Dedifferentiated amniotic fluid mesenchymal stem cell (primary cell): ENCODE data around the gene SIGMAR1.
A peak's percentile ranks its signal among the peaks of the same experiment; 100 is the strongest.
"Not testable (repeated sequence)": the region's sequence is repeated elsewhere in the genome, so short reads cannot be mapped to it uniquely, and the experiment has no call there.

Source experiments
- DNase-seq: peaks from one replicate; pipeline ENCODE4 v3.0.0-alpha.2; 2016; ENCODE audit errors: extremely low spot score

Gene SIGMAR1

GRCh38 chr9:34654323-34655051 is 16.9 kb upstream of the SIGMAR1 start:
- peak; percentile 76 for DNase-seq

- DNase-seq = peak; percentile 31
These were observed 15.8 kb upstream of the SIGMAR1 start for GRCh38 chr9:34653151-34654072.

- DNase-seq = no peak
These were observed 15.0 kb upstream of the SIGMAR1 start for GRCh38 chr9:34652602-34653000.

GRCh38 chr9:34651876-34652601 is 14.5 kb upstream of the SIGMAR1 start, which contains the start of gene IL11RA:
Gene IL11RA, plus strand, starts transcription at chr9:34652185. Its CDS starts 3,033 bp downstream, at chr9:34655218.
- peak; percentile 58 for DNase-seq

GRCh38 chr9:34651321-34651720 is 13.7 kb upstream of the SIGMAR1 start:
- DNase-seq = no peak

GRCh38 chr9:34650816-34651215 is 13.2 kb upstream of the SIGMAR1 start:
- no peak for DNase-seq

- no peak for DNase-seq
These were observed 11.1 kb upstream of the SIGMAR1 start for GRCh38 chr9:34648673-34649072.

GRCh38 chr9:34647651-34648050 is 10.1 kb upstream of the SIGMAR1 start:
- no peak for DNase-seq

- no peak for DNase-seq
These were observed 9.5 kb upstream of the SIGMAR1 start for GRCh38 chr9:34647084-34647403.

- DNase-seq = peak; percentile 62
These were observed 8.9 kb upstream of the SIGMAR1 start, which contains the start of gene GALT for GRCh38 chr9:34646211-34647083. Gene GALT, plus strand, starts transcription at chr9:34646675. Its CDS starts 30 bp downstream, at chr9:34646705.

GRCh38 chr9:34644766-34645314 is 7.3 kb upstream of the SIGMAR1 start:
- no peak for DNase-seq

GRCh38 chr9:34642679-34643078 is 5.1 kb upstream of the SIGMAR1 start:
- no peak for DNase-seq

GRCh38 chr9:34639322-34639721 is 1.7 kb upstream of the SIGMAR1 start:
- not testable (repeated sequence) for DNase-seq

GRCh38 chr9:34638138-34638445 is 505 bp upstream of the SIGMAR1 start:
- no peak for DNase-seq

GRCh38 chr9:34636791-34637355 is 714 bp downstream of the SIGMAR1 start:
- DNase-seq = no peak

- DNase-seq = no peak
These were observed 2.0 kb downstream of the SIGMAR1 start for GRCh38 chr9:34635556-34635955.

GRCh38 chr9:34634551-34635248 is 2.9 kb downstream of the SIGMAR1 start:
- no peak for DNase-seq

- peak; percentile 61 for DNase-seq
These were observed 3.6 kb downstream of the SIGMAR1 start for GRCh38 chr9:34633851-34634550.

GRCh38 chr9:34633166-34633565 is 4.4 kb downstream of the SIGMAR1 start:
- no peak for DNase-seq
